SK-N-SH (cell line): Measurements from ENCODE around the gene NCF4. TPM values are rescaled to one million over a fixed set of nuclear protein-coding genes. Genes with fewer than 3 reads are reported as not detected.

Experiments used
- CTCF ChIA-PET: fragments of 300-600, 350-600 bp; formaldehyde crosslinking; extraction: SDS; loops from one replicate; lab custom pipeline; 2021; lab: Yijun Ruan, JAX
- POLR2A ChIA-PET: fragments of 350-600 bp; sonication (Branson Sonifier 250); formaldehyde crosslinking; extraction: SDS; loops from one replicate; lab custom pipeline; 2020; ENCODE audit warnings: antibody characterized with exemption, inconsistent platforms; lab: Yijun Ruan, JAX
- DNase-seq: peaks from one replicate; pipeline ENCODE4 v3.0.0; 2012
- H2AFZ ChIP-seq: fragments of 200-600 bp; sonication (generic); 2 replicates; pipeline ENCODE4 v1.8.1; 2016; ENCODE audit warnings: antibody characterized with exemption, mild to moderate bottlenecking, low read depth
- H3F3A ChIP-seq: fragments of 200-600 bp; sonication (generic); replicated peaks from 2 replicates; pipeline ENCODE3; 2016; ENCODE audit warnings: antibody characterized with exemption, mild to moderate bottlenecking; ENCODE audit not compliant: insufficient read depth
- H3K27ac ChIP-seq, 2 experiments: fragments of 200-500 bp in 1 of 2; fragments of 200-600 bp in 1 of 2; sonication (Bioruptor generic) in 1 of 2; sonication (generic), shearing (Covaris generic) in 1 of 2; 2 replicates each; pipeline versions ENCODE4 v1.5.1 to v1.6.1; 2014 to 2016; ENCODE audit warnings: low read depth in 2 of 2, inconsistent platforms in 1 of 2, low read length in 1 of 2, mild to moderate bottlenecking in 1 of 2, mixed read lengths in 1 of 2
- H3K27me3 ChIP-seq: fragments of 200-600 bp; sonication (generic), shearing (Covaris generic); 2 replicates; pipeline ENCODE4 v1.6.1; 2016; ENCODE audit warnings: mixed run types; ENCODE audit not compliant: insufficient read depth
- H3K36me3 ChIP-seq, 2 experiments: fragments of 200-500 bp in 1 of 2; fragments of 200-600 bp in 1 of 2; sonication (Bioruptor generic) in 1 of 2; sonication (generic) in 1 of 2; replicated peaks in 1 of 2; 2 replicates each; pipeline versions ENCODE3 to v1.5.1; 2014 to 2016; ENCODE audit warnings: low read length in 1 of 2, mild to moderate bottlenecking in 1 of 2; ENCODE audit not compliant: insufficient read depth in 2 of 2, control insufficient read depth in 1 of 2
- H3K4me1 ChIP-seq, 2 experiments: fragments of 200-500 bp in 1 of 2; fragments of 200-600 bp in 1 of 2; sonication (Bioruptor generic) in 1 of 2; sonication (generic), shearing (Covaris generic) in 1 of 2; 2 replicates each; pipeline versions ENCODE4 v1.5.1 to v1.6.1; 2014 to 2016; ENCODE audit warnings: low read depth in 1 of 2, low read length in 1 of 2, mixed run types in 1 of 2; ENCODE audit not compliant: insufficient read depth in 2 of 2, control insufficient read depth in 1 of 2
- H3K4me2 ChIP-seq: fragments of 200-600 bp; sonication (generic), shearing (Covaris generic); 2 replicates; pipeline ENCODE4 v1.6.1; 2017; ENCODE audit warnings: mixed run types
- H3K4me3 ChIP-seq, 2 experiments: fragments of 200-500 bp in 1 of 2; fragments of 200-600 bp in 1 of 2; sonication (Bioruptor generic) in 1 of 2; sonication (generic), shearing (Covaris generic) in 1 of 2; 2 replicates each; pipeline versions ENCODE4 v1.5.1 to v1.8.1; 2014 to 2016; ENCODE audit warnings: low read depth in 2 of 2, inconsistent platforms in 1 of 2, low read length in 1 of 2, mild to moderate bottlenecking in 1 of 2, mixed read lengths in 1 of 2, moderate library complexity in 1 of 2
- H3K79me2 ChIP-seq: fragments of 200-600 bp; sonication (generic); 2 replicates; pipeline ENCODE4 v1.8.1; 2017; ENCODE audit warnings: mild to moderate bottlenecking; ENCODE audit not compliant: insufficient read depth
- H3K9ac ChIP-seq: fragments of 200-600 bp; sonication (generic); 2 replicates; pipeline ENCODE4 v1.6.1; 2017; ENCODE audit warnings: mixed run types
- H3K9me2 ChIP-seq: fragments of 200-600 bp; sonication (generic); 2 replicates; pipeline ENCODE4 v1.6.1; 2017; ENCODE audit warnings: mixed run types
- H3K9me3 ChIP-seq: fragments of 200-600 bp; sonication (generic); 2 replicates; pipeline ENCODE4 v1.6.1; 2017; ENCODE audit warnings: mixed run types, mild to moderate bottlenecking, moderate library complexity
- H4K20me1 ChIP-seq: fragments of 200-600 bp; sonication (generic); 2 replicates; pipeline ENCODE4 v1.6.1; 2017; ENCODE audit warnings: mild to moderate bottlenecking, mixed run types; ENCODE audit not compliant: insufficient read depth
- CHD2 ChIP-seq: fragments of 150-350 bp; IDR thresholded peaks from 2 replicates; pipeline ENCODE4 v1.6.1; 2018; ENCODE audit warnings: low read length; ENCODE audit not compliant: partially characterized antibody
- CTCF ChIP-seq: fragments of 200-600 bp; sonication (generic); IDR thresholded peaks from 2 replicates; pipeline ENCODE4 v1.6.1; 2017; ENCODE audit warnings: antibody characterized with exemption, mild to moderate bottlenecking, moderate library complexity
- EP300 ChIP-seq, 2 experiments: IDR thresholded peaks; 2 replicates each; pipeline versions ENCODE4 v1.4.0 to v1.6.1; 2012; ENCODE audit warnings: borderline replicate concordance in 1 of 2, low read depth in 1 of 2, low read length in 1 of 2
- FOXJ3 ChIP-seq: sonication (generic); formaldehyde crosslinking; IDR thresholded peaks from 2 replicates; pipeline ENCODE4 v1.5.1; 2020; ENCODE audit warnings: mild to moderate bottlenecking, missing genetic modification reagents
- FOXM1 ChIP-seq: IDR thresholded peaks from 2 replicates; pipeline ENCODE4 v1.4.0; 2012; ENCODE audit warnings: low read depth, mild to moderate bottlenecking
- GABPA ChIP-seq: IDR thresholded peaks from 2 replicates; pipeline ENCODE4 v1.4.0; 2012; ENCODE audit warnings: low read depth, mild to moderate bottlenecking
- GATA2 ChIP-seq: sonication (generic); formaldehyde crosslinking; IDR thresholded peaks from 2 replicates; pipeline ENCODE4 v1.5.0; 2020; ENCODE audit warnings: mild to moderate bottlenecking, missing genetic modification reagents
- PBX3 ChIP-seq: IDR thresholded peaks from 2 replicates; pipeline ENCODE4; 2012
- RAD21 ChIP-seq: IDR thresholded peaks from 2 replicates; pipeline ENCODE4 v1.6.1; 2012; ENCODE audit warnings: mild to moderate bottlenecking, low read length
- RFX5 ChIP-seq: IDR thresholded peaks from 2 replicates; pipeline ENCODE4 v1.6.1; 2012; ENCODE audit warnings: mild to moderate bottlenecking, improper control_type of control experiment, low read length
- RXRA ChIP-seq: IDR thresholded peaks from 2 replicates; pipeline ENCODE4 v1.4.0; 2012; ENCODE audit warnings: low read depth, mild to moderate bottlenecking, borderline replicate concordance
- TCF12 ChIP-seq: IDR thresholded peaks from 2 replicates; pipeline ENCODE4 v1.4.0; 2012
- TEAD4 ChIP-seq: IDR thresholded peaks from 2 replicates; pipeline ENCODE4 v1.4.0; 2012; ENCODE audit warnings: mild to moderate bottlenecking, borderline replicate concordance; ENCODE audit not compliant: insufficient read depth
- USF2 ChIP-seq: fragments of 150-350 bp; IDR thresholded peaks from 2 replicates; pipeline ENCODE4 v1.6.1; 2017; ENCODE audit warnings: antibody characterized with exemption, low read length, low read depth, borderline replicate concordance
- WGBS: methylation state at CpG from one replicate; pipeline ENCODE4 v1.1.6; 2017; ENCODE audit warnings: low lambda C conversion rate; 5-methylcytosine and 5-hydroxymethylcytosine counted together
- polyA plus RNA-seq, 3 experiments: library from polyadenylated mRNA; depleted of rRNA; stranded (reverse); fragments of >200 nt; gene quantifications; 2 replicates each; pipeline ENCODE4 v1.2.3, GENCODE V29; 2012

NCF4 gene
- not detected in 2 replicates for polyA plus RNA-seq (2012; rRNA removed)
- polyA plus RNA-seq (2012; cell fraction: cytosol; rRNA removed), result not detected in 2 replicates
- polyA plus RNA-seq (2012; cell fraction: nucleus; rRNA removed), result not detected in 2 replicates

GRCh38 chr22:36860821-36861659 lies at the start of gene NCF4:
NCF4 (plus strand) TSS chr22:36861006; CDS start chr22:36861172, 166 bp downstream.
- Histone ChIP-seq H3K9me2 (no peaks in the 10 kb centered on the region), H3K4me1 (peaks cover 0 to 4% of the 10 kb centered on the region in 2 experiments; a peak in 1 of 4 replicates), H3K9me3 (no peaks in the 10 kb centered on the region), H3K27ac (no peak within 1 kb of the TSS), H4K20me1 (no peaks in the 10 kb centered on the region), H3K36me3 (no peaks in the 10 kb centered on the region), H3K4me3 (no peak within 1 kb of the TSS), H3K79me2 (no peaks in the 10 kb centered on the region), H3K9ac (no peak within 1 kb of the TSS), H3F3A (no peaks in the 10 kb centered on the region), H3K27me3 (peaks cover 11% of the 10 kb centered on the region), H2AFZ (no peak within 1 kb of the TSS), H3K4me2 (no peak within 1 kb of the TSS)
- POLR2A ChIA-PET, result no interaction called here
- CTCF ChIA-PET, result interaction anchor here (0.7 to 6.0 kb wide), 5 partner anchors 48 to 314 kb away, joined by 3 to 159 read pairs (median 3); no protein-coding TSS in a partner anchor
- TF ChIP-seq FOXJ3 (CRISPR knock-in tag), result no peak
- no peak for TF ChIP-seq GATA2 (CRISPR knock-in tag)
- TF ChIP-seq RXRA, result no peak
- DNase-seq, result no peak
- 78% methylated on average over 6 of the region's 17 CpGs for WGBS

- no peaks in the 10 kb centered on the region for H3F3A ChIP-seq
- 74% methylated on average over 2 of the region's 3 CpGs for WGBS
- H3K9ac ChIP-seq, result no peak overlapping the region
- no peaks in the 10 kb centered on the region for H3K9me3 ChIP-seq
- H2AFZ ChIP-seq, result no peak overlapping the region
- no peak overlapping the region for H3K4me2 ChIP-seq
- POLR2A ChIA-PET, result no interaction called here
- no peaks in the 10 kb centered on the region for H3K79me2 ChIP-seq
- no peaks in the 10 kb centered on the region for H4K20me1 ChIP-seq
- H3K36me3 ChIP-seq, result no peaks in the 10 kb centered on the region
- H3K27ac ChIP-seq, result no peak overlapping the region
- no peak overlapping the region for H3K4me3 ChIP-seq
- H3K9me2 ChIP-seq, result no peaks in the 10 kb centered on the region
- peaks cover 48% of the 10 kb centered on the region for H3K27me3 ChIP-seq
- peaks cover 0 to under 1% of the 10 kb centered on the region in 2 experiments; a peak in 1 of 4 replicates for H3K4me1 ChIP-seq
- CTCF ChIA-PET, result interaction anchor here (0.8 to 4.8 kb wide), 5 partner anchors 16 to 46 kb away, joined by 3 to 32 read pairs (median 4); no protein-coding TSS in a partner anchor
- no peak for DNase-seq
- TF ChIP-seq PBX3 (no peak), CHD2 (no peak)
These were observed 49.6 kb upstream of the NCF4 start for GRCh38 chr22:36811094-36811800.

- Histone ChIP-seq H3K4me2 (no peak overlapping the region), H3K4me1 (peaks cover 0 to 8% of the 10 kb centered on the region in 2 experiments; a peak in 1 of 4 replicates), H3K4me3 (no peak overlapping the region), H3K27me3 (peaks cover 59% of the 10 kb centered on the region), H2AFZ (no peak overlapping the region), H3K9me2 (no peaks in the 10 kb centered on the region), H3K79me2 (no peaks in the 10 kb centered on the region), H3K36me3 (no peaks in the 10 kb centered on the region), H3K9me3 (no peaks in the 10 kb centered on the region), H3K27ac (no peak overlapping the region), H4K20me1 (no peaks in the 10 kb centered on the region), H3K9ac (no peak overlapping the region), H3F3A (no peaks in the 10 kb centered on the region)
- no peak for DNase-seq
- 66% methylated on average over 10 of the region's 10 CpGs for WGBS
- ChIA-PET POLR2A (no interaction called here), CTCF (interaction anchor here (1.3 kb wide), 1 partner anchor 41 kb away, joined by 7 read pairs; no protein-coding TSS in a partner anchor)
- TF ChIP-seq RXRA (no peak), CTCF (no peak), RAD21 (no peak), TCF12 (no peak), FOXM1 (no peak), EP300 (IDR thresholded peaks at IDR 0.05; ENCODE audit: borderline replicate concordance in 1 of 2, low read depth in 1 of 2, low read length in 1 of 2) (no peak), TEAD4 (no peak), RFX5 (no peak), CHD2 (no peak), GABPA (no peak), USF2 (no peak)
These were observed 46.0 kb upstream of the NCF4 start for GRCh38 chr22:36814801-36815200.
